ENCODE results near the gene PRR23E.

Gene PRR23E

DNA sequence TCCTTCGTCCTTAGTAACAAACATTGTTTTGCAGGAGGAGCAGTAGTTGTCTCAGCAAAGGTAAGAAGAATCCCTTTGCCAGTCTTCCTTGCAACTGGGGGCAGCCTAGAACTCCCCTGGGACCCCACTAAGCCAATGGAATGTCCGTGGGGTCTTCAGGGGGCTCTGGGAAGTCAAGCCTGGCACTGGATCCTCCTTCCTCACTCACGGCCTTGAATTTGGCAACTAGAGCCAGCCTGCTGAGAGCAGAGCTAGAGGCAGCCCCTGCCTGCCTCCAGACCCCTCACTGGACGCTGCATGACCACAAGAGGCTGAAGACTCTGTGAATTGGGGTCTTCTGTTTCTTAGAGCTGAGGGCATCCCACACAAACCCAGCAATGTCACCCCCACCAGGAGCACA is 18.6 kb upstream of the PRR23E start:
- Histone ChIP-seq H3K36me3 (ENCODE audit: control insufficient read depth in 1 of 2, insufficient read depth in 2 of 2, low read length in 2 of 2) (no peaks in the 10 kb centered on the region), H3K9me3 (ENCODE audit: control insufficient read depth in 1 of 2, low read length in 2 of 2) (no peaks in the 10 kb centered on the region), H3K27me3 (ENCODE audit: low read depth, low read length) (no peaks in the 10 kb centered on the region)

DNA sequence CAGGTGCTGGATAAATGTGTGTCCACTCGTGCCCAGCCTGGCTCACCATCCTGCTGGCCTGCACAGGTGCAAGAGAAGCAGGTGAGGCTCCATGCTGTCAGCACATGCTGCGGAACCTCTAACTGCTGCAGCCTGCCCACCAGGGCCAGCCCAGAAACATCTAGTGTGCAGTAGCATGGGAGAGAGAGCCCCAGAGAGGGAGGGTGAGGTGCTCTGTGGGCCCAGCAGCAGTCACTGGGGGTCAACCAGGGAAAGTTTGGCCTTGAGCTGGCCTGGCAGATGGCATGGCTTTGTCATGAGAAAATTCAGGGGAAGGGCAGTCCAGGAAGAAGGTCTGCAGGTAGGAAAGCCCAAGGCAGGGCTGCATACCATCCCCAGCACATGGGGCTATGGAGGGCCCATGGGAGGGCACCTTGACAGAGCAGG is 18.2 kb upstream of the PRR23E start:
- H3K9me3 ChIP-seq (ENCODE audit: control insufficient read depth in 1 of 2, low read length in 2 of 2), result peaks cover 0 to 3% of the 10 kb centered on the region in 2 donors
- peaks cover 0 to 2% of the 10 kb centered on the region in 2 donors for H3K4me1 ChIP-seq (ENCODE audit: control insufficient read depth in 1 of 2, insufficient read depth in 2 of 2, low read length in 2 of 2)
- no peak overlapping the region for H3K4me3 ChIP-seq (ENCODE audit: low read depth in 1 of 2, low read length in 2 of 2)
- no peaks in the 10 kb centered on the region for H3K36me3 ChIP-seq (ENCODE audit: control insufficient read depth in 1 of 2, insufficient read depth in 2 of 2, low read length in 2 of 2)
- no peaks in the 10 kb centered on the region for H3K27me3 ChIP-seq (ENCODE audit: low read depth, low read length)
- no peak overlapping the region for H3K27ac ChIP-seq (ENCODE audit: low read length)

More for the DNA sequence above, 18.6 kb upstream of the PRR23E start:
- H3K27ac ChIP-seq (ENCODE audit: low read length), result no peak overlapping the region
- H3K4me3 ChIP-seq (ENCODE audit: low read depth in 1 of 2, low read length in 2 of 2), result no peak overlapping the region
- peaks cover 0 to 2% of the 10 kb centered on the region in 2 donors for H3K4me1 ChIP-seq (ENCODE audit: control insufficient read depth in 1 of 2, insufficient read depth in 2 of 2, low read length in 2 of 2)

DNA sequence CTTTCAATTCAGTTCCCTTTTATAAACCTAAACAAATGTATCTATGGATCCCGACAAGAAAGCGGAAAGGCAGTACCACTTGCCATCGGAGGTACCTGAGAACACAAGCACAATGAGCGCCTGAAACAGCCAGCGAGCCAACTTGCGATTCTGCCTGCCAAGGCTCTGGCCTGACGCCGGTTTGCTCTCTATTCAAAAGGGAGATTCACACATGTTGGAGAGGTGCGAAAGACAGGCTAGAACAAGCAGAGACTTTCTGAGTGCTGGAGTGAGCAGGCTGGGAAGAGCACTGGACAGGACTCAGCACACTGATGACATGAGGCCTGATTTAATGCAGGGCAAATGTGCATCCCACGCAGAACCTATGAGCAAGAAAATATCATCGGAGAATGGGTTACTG is 17.7 kb upstream of the PRR23E start:
- H3K27me3 ChIP-seq (ENCODE audit: low read depth, low read length), result no peaks in the 10 kb centered on the region
- H3K4me1 ChIP-seq (ENCODE audit: control insufficient read depth in 1 of 2, insufficient read depth in 2 of 2, low read length in 2 of 2), result peaks cover 0 to 2% of the 10 kb centered on the region in 2 donors
- H3K9me3 ChIP-seq (ENCODE audit: control insufficient read depth in 1 of 2, low read length in 2 of 2), result peaks cover 0 to 4% of the 10 kb centered on the region in 2 donors
- no peaks in the 10 kb centered on the region for H3K36me3 ChIP-seq (ENCODE audit: control insufficient read depth in 1 of 2, insufficient read depth in 2 of 2, low read length in 2 of 2)
- no peak overlapping the region for H3K27ac ChIP-seq (ENCODE audit: low read length)
- H3K4me3 ChIP-seq (ENCODE audit: low read depth in 1 of 2, low read length in 2 of 2), result no peak overlapping the region

DNA sequence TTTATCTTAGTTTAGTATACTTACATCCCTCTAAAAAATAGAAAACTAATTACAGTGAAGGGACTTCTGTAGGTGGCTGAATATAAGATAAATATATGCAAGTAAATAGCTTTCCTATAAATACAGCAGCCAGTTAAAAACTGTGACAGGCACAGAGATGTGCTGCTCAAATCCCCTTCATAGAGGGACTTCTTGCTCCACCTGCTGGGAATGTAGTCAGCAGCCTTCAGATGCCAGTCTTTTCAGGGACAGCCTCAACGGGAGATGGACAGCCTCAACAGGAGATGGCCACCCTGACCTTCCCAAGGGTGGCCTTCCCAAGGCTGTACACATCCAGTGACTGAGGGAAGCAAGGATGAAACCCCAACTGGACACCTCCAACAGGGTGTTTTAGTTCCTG is 15.7 kb upstream of the PRR23E start:
- Histone ChIP-seq H3K27ac (ENCODE audit: low read length) (no peak overlapping the region), H3K9me3 (ENCODE audit: control insufficient read depth in 1 of 2, low read length in 2 of 2) (peaks cover 0 to 4% of the 10 kb centered on the region in 2 donors), H3K4me3 (ENCODE audit: low read depth in 1 of 2, low read length in 2 of 2) (no peak overlapping the region), H3K36me3 (ENCODE audit: control insufficient read depth in 1 of 2, insufficient read depth in 2 of 2, low read length in 2 of 2) (no peaks in the 10 kb centered on the region), H3K27me3 (ENCODE audit: low read depth, low read length) (no peaks in the 10 kb centered on the region), H3K4me1 (ENCODE audit: control insufficient read depth in 1 of 2, insufficient read depth in 2 of 2, low read length in 2 of 2) (peaks cover 0 to 2% of the 10 kb centered on the region in 2 donors)

DNA sequence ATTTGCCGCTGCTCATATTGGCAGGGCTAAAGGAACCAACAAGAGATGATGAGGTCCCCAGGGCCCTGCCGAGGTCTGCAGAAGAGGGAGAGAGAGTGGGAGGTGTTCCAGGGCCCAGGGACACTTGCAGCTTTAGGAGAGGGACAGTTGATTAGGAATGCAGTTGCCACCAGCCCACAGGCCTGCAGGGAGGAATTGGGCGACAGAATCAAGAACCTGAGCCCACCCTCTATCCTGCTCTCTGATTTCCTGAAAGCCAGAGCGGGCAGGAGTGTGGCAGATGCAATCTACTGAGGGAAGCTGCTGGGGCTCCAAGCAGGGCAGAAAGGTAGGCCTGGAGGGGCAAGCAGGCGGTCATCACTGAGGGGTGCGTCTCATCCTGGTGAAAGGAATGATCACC is 12.1 kb upstream of the PRR23E start:
- Histone ChIP-seq H3K27me3 (ENCODE audit: low read depth, low read length) (no peaks in the 10 kb centered on the region), H3K4me3 (ENCODE audit: low read depth in 1 of 2, low read length in 2 of 2) (no peak overlapping the region), H3K36me3 (ENCODE audit: control insufficient read depth in 1 of 2, insufficient read depth in 2 of 2, low read length in 2 of 2) (no peaks in the 10 kb centered on the region), H3K9me3 (ENCODE audit: control insufficient read depth in 1 of 2, low read length in 2 of 2) (peaks cover 0 to 4% of the 10 kb centered on the region in 2 donors), H3K27ac (ENCODE audit: low read length) (no peak overlapping the region), H3K4me1 (ENCODE audit: control insufficient read depth in 1 of 2, insufficient read depth in 2 of 2, low read length in 2 of 2) (no peaks in the 10 kb centered on the region)

- H3K27me3 ChIP-seq (ENCODE audit: low read depth, low read length), result no peaks in the 10 kb centered on the region
- H3K4me3 ChIP-seq (ENCODE audit: low read depth in 1 of 2, low read length in 2 of 2), result no peak overlapping the region
- H3K27ac ChIP-seq (ENCODE audit: low read length), result no peak overlapping the region
- H3K36me3 ChIP-seq (ENCODE audit: control insufficient read depth in 1 of 2, insufficient read depth in 2 of 2, low read length in 2 of 2), result no peaks in the 10 kb centered on the region
- H3K9me3 ChIP-seq (ENCODE audit: control insufficient read depth in 1 of 2, low read length in 2 of 2), result peaks cover 0 to 4% of the 10 kb centered on the region in 2 donors
- no peaks in the 10 kb centered on the region for H3K4me1 ChIP-seq (ENCODE audit: control insufficient read depth in 1 of 2, insufficient read depth in 2 of 2, low read length in 2 of 2)
These were observed 10.5 kb upstream of the PRR23E start for GRCh38 chr3:127182431-127182830.

DNA sequence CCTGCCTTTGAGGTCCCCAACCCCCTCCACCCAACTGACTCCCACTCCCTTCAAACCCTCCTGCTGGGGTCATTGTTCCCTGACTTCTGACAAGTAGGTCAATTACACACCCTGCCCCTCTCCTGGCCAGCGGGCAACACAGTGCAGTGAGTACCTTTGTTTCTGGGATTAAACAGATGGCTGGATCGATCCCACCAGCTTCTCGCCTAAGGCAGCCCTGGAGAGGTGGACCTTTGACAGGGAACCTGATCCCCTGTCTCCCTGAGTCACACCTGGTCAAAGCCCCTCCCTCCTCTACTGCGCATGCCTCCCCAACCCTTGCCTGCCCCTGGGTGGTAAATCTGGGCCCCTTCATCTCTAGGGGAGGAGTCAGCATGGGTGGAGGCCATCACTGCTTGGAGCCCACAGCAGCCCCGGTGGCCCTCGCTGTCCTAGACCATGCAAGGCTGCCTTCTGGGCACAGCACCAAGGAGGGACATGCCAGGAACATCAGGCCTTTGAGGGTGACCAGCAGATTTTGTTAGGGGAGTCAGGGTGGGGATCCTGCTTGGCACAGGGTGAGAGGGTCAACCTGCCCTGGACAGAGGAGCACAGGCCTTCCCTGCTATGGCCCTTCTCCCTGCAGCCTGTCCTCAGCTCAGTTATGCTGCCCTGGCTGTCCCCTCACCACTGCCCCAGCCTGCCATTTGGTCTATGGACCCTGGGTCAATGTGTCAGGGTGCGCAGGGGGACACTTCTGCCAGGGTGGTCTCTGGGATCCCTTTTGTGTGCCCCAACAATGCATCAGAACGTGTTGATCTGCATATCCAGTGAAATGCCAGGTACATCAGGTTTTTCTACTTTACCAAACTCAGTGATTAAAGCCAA is 9.8 kb upstream of the PRR23E start:
- Histone ChIP-seq H3K27ac (ENCODE audit: low read length) (no peak overlapping the region), H3K4me3 (ENCODE audit: low read depth in 1 of 2, low read length in 2 of 2) (no peak overlapping the region), H3K36me3 (ENCODE audit: control insufficient read depth in 1 of 2, insufficient read depth in 2 of 2, low read length in 2 of 2) (no peaks in the 10 kb centered on the region), H3K4me1 (ENCODE audit: control insufficient read depth in 1 of 2, insufficient read depth in 2 of 2, low read length in 2 of 2) (no peaks in the 10 kb centered on the region), H3K9me3 (ENCODE audit: control insufficient read depth in 1 of 2, low read length in 2 of 2) (peaks cover under 1 to 4% of the 10 kb centered on the region in 2 donors), H3K27me3 (ENCODE audit: low read depth, low read length) (no peaks in the 10 kb centered on the region)

DNA sequence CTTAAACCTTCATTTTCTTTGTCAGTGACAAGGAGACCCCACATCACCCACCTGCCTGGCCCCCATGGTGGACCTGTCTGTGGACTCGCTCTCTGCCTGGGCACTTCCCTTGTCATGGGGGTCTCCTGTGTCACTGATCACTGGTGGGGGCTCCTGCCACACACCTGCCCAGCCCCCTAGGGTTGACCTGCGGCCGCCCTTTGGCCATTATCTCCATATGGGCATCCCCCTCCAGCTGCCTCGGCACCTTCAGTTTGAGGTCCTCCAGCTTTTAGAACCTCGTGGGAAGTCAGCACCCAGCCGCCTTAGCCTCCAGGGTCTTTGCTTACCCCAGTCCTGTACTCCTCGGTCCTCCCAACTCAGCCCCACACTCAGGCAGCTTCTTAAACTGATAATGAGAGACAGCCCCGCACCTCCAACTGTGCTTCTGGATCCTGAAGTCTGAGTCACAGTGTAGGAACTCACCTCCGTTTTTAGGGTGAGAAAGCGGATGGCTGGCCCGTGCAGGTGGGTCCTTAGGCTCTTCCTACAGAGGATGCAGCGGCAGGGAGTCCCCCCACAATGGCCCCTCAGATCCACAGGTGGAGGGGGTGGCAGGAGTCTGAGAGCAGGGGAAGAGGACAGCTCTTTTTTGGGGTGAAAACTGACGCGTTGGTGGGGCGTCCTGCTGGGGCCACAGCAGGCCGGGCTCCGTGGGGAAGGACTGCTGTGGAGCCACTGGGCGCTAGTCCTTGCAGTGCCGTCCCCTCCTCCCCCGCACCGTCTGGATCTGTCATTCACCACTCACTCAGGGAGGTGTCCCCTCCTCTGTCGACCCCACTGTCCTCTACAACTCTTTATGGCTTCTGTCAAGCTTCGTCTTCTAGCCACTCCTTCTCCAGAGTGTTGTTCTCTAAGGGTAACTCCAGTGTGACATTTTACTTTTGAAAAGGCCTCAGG is 8.7 kb upstream of the PRR23E start:
- Histone ChIP-seq H3K4me1 (ENCODE audit: control insufficient read depth in 1 of 2, insufficient read depth in 2 of 2, low read length in 2 of 2) (no peaks in the 10 kb centered on the region), H3K27me3 (ENCODE audit: low read depth, low read length) (no peaks in the 10 kb centered on the region), H3K36me3 (ENCODE audit: control insufficient read depth in 1 of 2, insufficient read depth in 2 of 2, low read length in 2 of 2) (no peaks in the 10 kb centered on the region), H3K9me3 (ENCODE audit: control insufficient read depth in 1 of 2, low read length in 2 of 2) (peaks cover 3 to 4% of the 10 kb centered on the region in 2 donors), H3K27ac (ENCODE audit: low read length) (no peak overlapping the region), H3K4me3 (ENCODE audit: low read depth in 1 of 2, low read length in 2 of 2) (no peak overlapping the region)

DNA sequence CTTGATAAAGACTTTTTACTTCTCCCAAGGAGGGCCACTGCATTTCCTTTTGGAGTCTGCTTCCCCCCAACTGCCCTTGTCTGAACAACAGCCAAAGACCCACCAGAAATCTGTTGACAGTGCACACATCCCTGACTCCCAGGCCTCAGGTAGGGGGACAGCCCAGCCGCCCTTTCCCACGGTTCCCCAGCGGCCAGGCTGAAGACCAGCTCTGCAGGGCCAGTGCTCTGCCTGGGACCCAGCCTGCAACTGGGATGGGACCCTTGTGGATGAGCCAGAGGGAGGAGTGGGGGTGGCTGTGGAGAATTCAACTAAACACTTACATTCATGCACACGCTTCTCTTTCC is 8.1 kb upstream of the PRR23E start:
- H3K27ac ChIP-seq (ENCODE audit: low read length), result no peak overlapping the region
- H3K36me3 ChIP-seq (ENCODE audit: control insufficient read depth in 1 of 2, insufficient read depth in 2 of 2, low read length in 2 of 2), result no peaks in the 10 kb centered on the region
- H3K27me3 ChIP-seq (ENCODE audit: low read depth, low read length), result no peaks in the 10 kb centered on the region
- H3K4me3 ChIP-seq (ENCODE audit: low read depth in 1 of 2, low read length in 2 of 2), result no peak overlapping the region
- H3K4me1 ChIP-seq (ENCODE audit: control insufficient read depth in 1 of 2, insufficient read depth in 2 of 2, low read length in 2 of 2), result no peaks in the 10 kb centered on the region
- H3K9me3 ChIP-seq (ENCODE audit: control insufficient read depth in 1 of 2, low read length in 2 of 2), result peaks cover 0 to 3% of the 10 kb centered on the region in 2 donors

DNA sequence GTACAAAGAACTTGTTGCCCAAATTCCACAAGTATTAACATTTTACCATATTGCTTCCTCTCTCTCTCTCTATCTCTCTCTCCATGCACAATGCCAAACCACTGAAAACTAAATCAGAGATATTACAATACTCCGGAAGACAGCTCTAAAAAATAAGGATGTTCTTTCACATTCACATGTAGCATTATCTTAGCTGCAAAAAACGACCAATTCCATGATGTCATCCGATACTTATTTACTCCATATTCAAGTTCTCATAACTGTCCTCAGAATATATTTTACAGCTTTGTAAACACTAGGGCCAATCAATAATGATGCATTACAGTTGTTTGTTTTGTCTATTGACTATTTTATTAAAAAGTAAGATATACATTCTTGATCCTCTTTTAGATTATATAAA is 7.7 kb upstream of the PRR23E start:
- H3K4me3 ChIP-seq (ENCODE audit: low read depth in 1 of 2, low read length in 2 of 2), result no peak overlapping the region
- no peak overlapping the region for H3K27ac ChIP-seq (ENCODE audit: low read length)
- peaks cover 0 to 3% of the 10 kb centered on the region in 2 donors for H3K9me3 ChIP-seq (ENCODE audit: control insufficient read depth in 1 of 2, low read length in 2 of 2)
- no peaks in the 10 kb centered on the region for H3K4me1 ChIP-seq (ENCODE audit: control insufficient read depth in 1 of 2, insufficient read depth in 2 of 2, low read length in 2 of 2)
- H3K36me3 ChIP-seq (ENCODE audit: control insufficient read depth in 1 of 2, insufficient read depth in 2 of 2, low read length in 2 of 2), result no peaks in the 10 kb centered on the region
- no peaks in the 10 kb centered on the region for H3K27me3 ChIP-seq (ENCODE audit: low read depth, low read length)

- no peak overlapping the region for H3K4me3 ChIP-seq (ENCODE audit: low read depth in 1 of 2, low read length in 2 of 2)
- no peaks in the 10 kb centered on the region for H3K27me3 ChIP-seq (ENCODE audit: low read depth, low read length)
- H3K36me3 ChIP-seq (ENCODE audit: control insufficient read depth in 1 of 2, insufficient read depth in 2 of 2, low read length in 2 of 2), result no peaks in the 10 kb centered on the region
- H3K27ac ChIP-seq (ENCODE audit: low read length), result no peak overlapping the region
- H3K9me3 ChIP-seq (ENCODE audit: control insufficient read depth in 1 of 2, low read length in 2 of 2), result peaks cover 3 to 5% of the 10 kb centered on the region in 2 donors
- H3K4me1 ChIP-seq (ENCODE audit: control insufficient read depth in 1 of 2, insufficient read depth in 2 of 2, low read length in 2 of 2), result no peaks in the 10 kb centered on the region
These were observed 6.8 kb upstream of the PRR23E start for GRCh38 chr3:127185962-127186674.
